Naive thymus-derived CD4-positive, alpha-beta T cell (primary cell): Measurements from ENCODE around the gene OR4E2. TPM values are rescaled to one million over a fixed set of nuclear protein-coding genes. Genes with fewer than 3 reads are reported as not detected.
A peak's percentile ranks its signal among the peaks of the same experiment; 100 is the strongest.

Experiments
- ATAC-seq: fragments of 150-1000 bp; cut with Tn5 transposase; 2 replicates; pipeline ENCODE4 v1.10.0; 2021; ENCODE audit warnings: mild to moderate bottlenecking, moderate library complexity
- CTCF ChIA-PET: fragments of 350-600 bp; sonication (Branson Sonifier 250); formaldehyde crosslinking; loops from one replicate; lab custom pipeline; 2021; ENCODE audit warnings: antibody characterized with exemption; lab: Charles Lee
- POLR2A ChIA-PET: fragments of 350-600 bp; sonication (Branson Sonifier 250); formaldehyde crosslinking; loops from one replicate; lab custom pipeline; 2021; ENCODE audit warnings: antibody characterized with exemption, inconsistent platforms; lab: Charles Lee
- DNase-seq, 9 donors: peaks; one replicate each; pipeline versions ENCODE4 v3.0.0 to v3.0.0-alpha.2; 2020 to 2022; ENCODE audit warnings: mixed read lengths in 1 of 9
- H3K27ac ChIP-seq: one replicate; pipeline ENCODE4 v1.7.0; 2013; ENCODE audit warnings: mild to moderate bottlenecking, low read depth, low read length, moderate library complexity
- H3K27me3 ChIP-seq, 2 donors: one replicate each; pipeline ENCODE4 v1.7.0; 2013; ENCODE audit warnings: low read length in 2 of 2, mild to moderate bottlenecking in 2 of 2, moderate library complexity in 2 of 2; ENCODE audit not compliant: control insufficient read depth in 2 of 2, insufficient read depth in 2 of 2
- H3K36me3 ChIP-seq, 3 experiments: 1 replicate in 2 of 3; 2 replicates in 1 of 3; pipeline ENCODE4 v1.7.0; 2013; ENCODE audit warnings: low read length in 3 of 3, mild to moderate bottlenecking in 3 of 3, moderate library complexity in 1 of 3; ENCODE audit not compliant: insufficient read depth in 3 of 3, control insufficient read depth in 2 of 3
- H3K4me1 ChIP-seq, 2 donors: one replicate each; pipeline ENCODE4 v1.7.0; 2013; ENCODE audit warnings: low read length in 2 of 2, mild to moderate bottlenecking in 2 of 2, moderate library complexity in 1 of 2; ENCODE audit not compliant: control insufficient read depth in 2 of 2, insufficient read depth in 2 of 2
- H3K4me3 ChIP-seq: 2 replicates; pipeline ENCODE4 v1.7.0; 2013; ENCODE audit warnings: mild to moderate bottlenecking, low read length
- H3K9me3 ChIP-seq, 3 experiments: 1 replicate in 2 of 3; 2 replicates in 1 of 3; pipeline ENCODE4 v1.7.0; 2013; ENCODE audit warnings: low read length in 3 of 3; ENCODE audit not compliant: control insufficient read depth in 2 of 3
- H3K27ac Mint-ChIP-seq, 9 donors: one replicate each; pipeline ENCODE4 v1.8.0; 2020 to 2022; ENCODE audit warnings: mixed read lengths in 9 of 9, mild to moderate bottlenecking in 8 of 9, moderate library complexity in 5 of 9, inconsistent platforms in 2 of 9
- H3K27me3 Mint-ChIP-seq, 5 donors: one replicate each; pipeline ENCODE4 v1.8.0; 2021 to 2022; ENCODE audit warnings: mixed read lengths in 5 of 5, mild to moderate bottlenecking in 1 of 5
- H3K36me3 Mint-ChIP-seq, 5 donors: one replicate each; pipeline ENCODE4 v1.8.0; 2020 to 2022; ENCODE audit warnings: mixed read lengths in 5 of 5, mild to moderate bottlenecking in 3 of 5, inconsistent platforms in 1 of 5
- H3K4me1 Mint-ChIP-seq, 7 donors: one replicate each; pipeline ENCODE4 v1.8.0; 2020 to 2022; ENCODE audit warnings: mixed read lengths in 7 of 7, mild to moderate bottlenecking in 3 of 7, inconsistent platforms in 1 of 7
- H3K4me3 Mint-ChIP-seq, 10 donors: one replicate each; pipeline ENCODE4 v1.8.0; 2020 to 2022; ENCODE audit warnings: mild to moderate bottlenecking in 10 of 10, mixed read lengths in 10 of 10, moderate library complexity in 6 of 10, inconsistent platforms in 2 of 10
- H3K9me3 Mint-ChIP-seq, 11 donors: one replicate each; pipeline ENCODE4 v1.8.0; 2020 to 2022; ENCODE audit warnings: mixed read lengths in 11 of 11, mild to moderate bottlenecking in 4 of 11, inconsistent platforms in 1 of 11, moderate library complexity in 1 of 11
- intact Hi-C, 2 donors: fragments of 100-400 bp; cut with micrococcal nuclease; formaldehyde crosslinking; loops; one replicate each; pipeline ENCODE4 v1.15.1; 2023
- polyA plus RNA-seq, 2 donors: library from polyadenylated mRNA; unstranded; fragments of 300-500 nt; fragmentation: Illumina TruSeq; gene quantifications; one replicate each; pipeline ENCODE4 v1.2.3, GENCODE V29; 2021
- total RNA-seq, 6 experiments: library from RNA in 5 of 6; stranded (reverse) in 5 of 6; gene quantifications; 1 replicate in 5 of 6; 2 replicates in 1 of 6; pipeline ENCODE4 v1.2.3 and lab custom pipeline; 2021 to 2026

The OR4E2 gene
- total and polyA plus RNA-seq, 7 experiments from 2014 or later: not detected

DNA sequence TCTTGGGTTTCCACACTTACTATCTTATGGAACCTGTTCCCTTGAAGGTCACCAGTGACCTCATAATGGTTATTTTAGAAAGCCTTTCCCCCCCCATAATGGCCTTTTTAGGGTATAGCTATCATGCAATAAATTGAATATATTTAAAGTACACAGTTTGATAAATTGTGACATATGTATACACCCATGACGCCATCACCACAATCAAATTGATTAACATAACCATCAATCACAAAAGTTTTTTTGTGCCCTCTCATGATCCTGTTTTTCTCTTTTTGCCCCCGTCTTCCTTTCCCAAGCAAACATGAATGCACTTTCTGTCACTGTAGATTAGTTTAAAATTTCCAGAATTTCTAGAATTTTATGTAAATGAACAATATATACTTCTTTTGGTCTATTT is 48.7 kb downstream of the OR4E2 start:
- Mint-ChIP-seq H3K4me3 (no peak overlapping the region), H3K36me3 (no peaks in the 10 kb centered on the region), H3K9me3 (peaks cover 0 to 17% (median 0%) of the 10 kb centered on the region in 11 donors), H3K27me3 (peaks cover 6 to 29% (median 13%) of the 10 kb centered on the region in 5 donors), H3K4me1 (peaks cover 0 to 12% (median 7%) of the 10 kb centered on the region in 7 donors), H3K27ac (no peak overlapping the region)
- H3K27me3 ChIP-seq: no peaks in the 10 kb centered on the region
- POLR2A ChIA-PET: interaction anchor here (0.8 kb wide), 1 partner anchor 13 kb away, joined by 3 read pairs; no protein-coding TSS in a partner anchor
- H3K4me3 ChIP-seq: no peak overlapping the region
- no peak for DNase-seq
- H3K4me1 ChIP-seq: peaks cover 0 to 8% of the 10 kb centered on the region in 2 donors
- no peaks in the 10 kb centered on the region for H3K36me3 ChIP-seq
- H3K9me3 ChIP-seq: no peaks in the 10 kb centered on the region
- no peak overlapping the region for H3K27ac ChIP-seq
- CTCF ChIA-PET: no interaction called here
- ATAC-seq: no peak
- intact Hi-C loops: no loop called here

DNA sequence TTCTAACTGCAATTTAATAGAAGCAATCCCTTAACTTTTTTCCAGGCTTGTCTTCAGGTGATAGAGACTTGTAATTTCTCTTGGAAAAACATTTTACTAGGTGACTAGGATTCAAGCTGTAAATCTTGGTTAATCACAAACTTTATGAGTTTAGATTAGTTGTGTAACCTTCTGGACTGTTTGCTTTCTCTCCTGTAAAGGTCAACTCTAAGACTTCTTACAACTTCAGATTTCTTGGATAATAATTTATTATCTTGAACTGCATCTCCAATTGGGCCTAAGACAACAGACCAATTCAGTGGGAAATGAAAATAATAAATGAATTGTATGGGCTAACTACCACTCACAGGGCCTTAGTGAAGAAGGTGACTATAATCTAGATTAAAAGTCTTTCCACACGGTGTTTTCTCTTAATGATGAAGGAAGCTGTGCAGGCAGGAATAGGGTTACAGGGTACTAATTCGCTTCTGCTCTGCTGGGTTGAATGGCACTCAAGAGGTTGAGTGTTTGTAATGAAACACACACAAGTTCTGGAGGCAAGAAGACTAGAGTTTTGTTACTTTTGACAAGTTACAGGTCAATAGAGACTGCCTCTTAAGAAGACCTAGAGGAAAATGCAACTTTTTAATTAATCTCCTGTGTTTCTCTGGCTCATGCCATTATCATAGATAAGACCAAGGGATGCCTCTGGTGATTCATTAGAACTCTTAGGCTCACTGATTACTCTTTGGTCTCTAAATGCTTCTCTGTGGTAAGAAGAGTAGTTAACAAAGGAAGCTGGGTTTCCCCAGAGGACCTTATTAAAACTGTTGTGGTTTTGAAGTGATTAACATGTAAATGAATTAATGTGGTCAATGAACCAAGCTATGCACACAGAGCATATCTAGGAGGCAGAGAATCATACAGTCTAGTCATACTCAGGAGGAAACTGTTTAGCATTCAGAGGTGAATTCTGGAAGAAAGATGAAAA is 50.0 kb downstream of the OR4E2 start:
- no peaks in the 10 kb centered on the region for H3K27me3 ChIP-seq

DNA sequence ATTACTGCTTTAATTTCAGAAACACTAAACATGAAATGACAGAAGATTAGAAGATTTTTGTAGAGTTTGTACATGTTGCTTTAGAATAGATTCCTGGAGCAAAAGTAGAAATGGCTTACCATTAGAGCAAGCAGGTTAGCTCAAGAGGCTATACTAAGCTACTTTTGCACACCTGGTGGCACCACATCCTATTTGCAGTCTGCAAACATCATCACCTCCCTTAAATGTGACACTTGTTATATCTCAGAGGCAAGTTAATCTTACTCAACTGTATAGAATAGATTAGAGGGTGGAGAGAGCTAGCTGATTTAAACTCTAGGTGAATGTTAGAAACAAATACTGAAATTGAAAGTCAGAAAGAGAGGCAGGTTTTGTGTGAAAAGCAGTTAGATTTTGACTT is 50.7 kb downstream of the OR4E2 start:
- no peaks in the 10 kb centered on the region for H3K36me3 ChIP-seq
- DNase-seq (no peak), ATAC-seq (peak; percentile 31)
- peaks cover 1 to 37% (median 20%) of the 10 kb centered on the region in 5 donors for H3K27me3 Mint-ChIP-seq
- no peaks in the 10 kb centered on the region for H3K9me3 ChIP-seq
- H3K4me1 Mint-ChIP-seq: peaks cover 0 to 12% (median 7%) of the 10 kb centered on the region in 7 donors
- intact Hi-C loops: no loop called here
- no peak overlapping the region for H3K4me3 ChIP-seq
- no peak overlapping the region for H3K4me3 Mint-ChIP-seq
- no peak overlapping the region for H3K27ac Mint-ChIP-seq
- H3K27ac ChIP-seq: no peak overlapping the region
- ChIA-PET CTCF (no interaction called here), POLR2A (interaction anchor here (1.1 kb wide), 1 partner anchor 10 kb away, joined by 3 read pairs; no protein-coding TSS in a partner anchor)
- peaks cover 0 to 9% (median 0%) of the 10 kb centered on the region in 5 donors for H3K36me3 Mint-ChIP-seq
- H3K4me1 ChIP-seq: peaks cover 0 to 8% of the 10 kb centered on the region in 2 donors
- no peaks in the 10 kb centered on the region for H3K27me3 ChIP-seq
- peaks cover 0 to 20% (median 2%) of the 10 kb centered on the region in 11 donors for H3K9me3 Mint-ChIP-seq

More for the DNA sequence above, 50.0 kb downstream of the OR4E2 start:
- Histone ChIP-seq H3K36me3 (no peaks in the 10 kb centered on the region), H3K9me3 (no peaks in the 10 kb centered on the region), H3K27ac (no peak overlapping the region), H3K4me3 (no peak overlapping the region), H3K4me1 (peaks cover 0 to 8% of the 10 kb centered on the region in 2 donors)
- ATAC-seq: peak; percentile 64
- Mint-ChIP-seq H3K4me3 (no peak overlapping the region), H3K36me3 (peaks cover 0 to 6% (median 0%) of the 10 kb centered on the region in 5 donors), H3K27ac (no peak overlapping the region), H3K27me3 (peaks cover 6 to 31% (median 19%) of the 10 kb centered on the region in 5 donors), H3K4me1 (peaks cover 0 to 12% (median 7%) of the 10 kb centered on the region in 7 donors), H3K9me3 (peaks cover 0 to 23% (median 0%) of the 10 kb centered on the region in 11 donors)
- DNase-seq: no peak
- CTCF ChIA-PET: no interaction called here
- intact Hi-C loops: no loop called here
- POLR2A ChIA-PET: interaction anchor here (1.1 kb wide), 1 partner anchor 9 kb away, joined by 3 read pairs; no protein-coding TSS in a partner anchor

DNA sequence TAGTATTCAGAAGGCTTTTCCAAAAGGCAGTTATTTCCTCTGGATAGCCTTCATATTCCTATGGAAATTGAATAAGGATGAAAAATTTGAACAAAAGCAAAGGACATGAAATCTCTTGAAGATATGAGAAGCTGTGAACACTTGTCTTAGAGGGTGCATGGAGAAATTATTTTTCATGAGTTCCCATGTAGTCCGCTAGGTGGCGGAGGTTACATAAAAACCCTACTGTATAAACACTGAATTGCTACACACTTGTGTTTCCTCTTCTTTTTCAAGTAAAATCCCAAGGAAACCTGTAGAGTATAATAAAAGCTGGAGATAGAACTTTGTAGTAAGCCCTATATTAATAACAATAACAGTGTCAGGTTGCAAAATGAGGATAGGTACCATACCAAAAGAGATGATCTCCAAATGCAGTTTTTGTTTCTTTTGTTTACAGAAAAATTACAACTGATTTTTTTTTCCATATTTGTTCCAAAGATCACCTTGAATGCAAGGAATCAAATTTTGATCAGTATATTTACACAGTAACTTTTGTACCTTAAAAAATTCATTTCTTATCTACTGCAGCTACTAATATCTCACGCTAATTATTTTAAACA is 57.8 kb downstream of the OR4E2 start:
- Mint-ChIP-seq H3K4me3 (peak overlapping the region; percentile 25 to 82 (median 67)), H3K27ac (peak overlapping the region in 7 of 9 donors; percentile 7 to 91 (median 72)), H3K4me1 (peaks cover 0 to 8% (median 5%) of the 10 kb centered on the region in 7 donors), H3K36me3 (peaks cover 0 to 9% (median 0%) of the 10 kb centered on the region in 5 donors), H3K9me3 (peaks cover 0 to 14% (median 0%) of the 10 kb centered on the region in 11 donors), H3K27me3 (peaks cover 9 to 44% (median 23%) of the 10 kb centered on the region in 5 donors)
- CTCF ChIA-PET: interaction anchor here (1.2 to 1.4 kb wide), 2 partner anchors 12 to 837 kb away, joined by 3 to 4 read pairs; no protein-coding TSS in a partner anchor
- no peak overlapping the region for H3K27ac ChIP-seq
- ATAC-seq (peak; percentile 80), DNase-seq (peak in 5 of 9 donors; percentile 25 to 57 (median 37))
- POLR2A ChIA-PET: interaction anchor here (0.5 to 1.8 kb wide), 4 partner anchors 28 to 1247 kb away, joined by 3 to 7 read pairs (median 4); no protein-coding TSS in a partner anchor
- no peaks in the 10 kb centered on the region for H3K36me3 ChIP-seq
- H3K4me3 ChIP-seq: no peak overlapping the region
- intact Hi-C loops: loop anchor here in 1 of 2 donors (1.0 to 10.0 kb wide), 3 partner anchors 23 to 816 kb away; partner anchors contain the start of gene CHD8
- H3K9me3 ChIP-seq: no peaks in the 10 kb centered on the region
- H3K4me1 ChIP-seq: no peaks in the 10 kb centered on the region
- peaks cover 0 to 3% of the 10 kb centered on the region in 2 donors for H3K27me3 ChIP-seq

DNA sequence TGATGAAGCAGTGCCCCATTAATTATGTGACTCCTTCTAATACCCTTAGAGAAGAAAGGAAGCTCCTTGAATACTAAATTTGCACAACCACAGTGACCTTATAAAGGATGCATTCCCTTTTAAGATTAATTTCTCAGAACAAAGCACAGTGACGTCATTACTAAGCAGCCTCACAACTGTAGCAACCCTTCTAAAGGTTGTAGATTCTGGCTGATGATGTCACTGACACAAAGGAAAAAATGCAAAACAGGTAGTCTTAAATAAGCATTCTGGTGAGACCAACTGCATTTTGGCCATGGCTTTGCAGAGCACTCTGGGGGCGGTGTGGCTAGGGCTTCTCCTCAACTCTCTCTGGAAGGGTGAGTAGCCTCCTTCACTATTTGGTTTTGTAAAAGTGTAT is 58.4 kb downstream of the OR4E2 start:
- H3K36me3 Mint-ChIP-seq: peaks cover 0 to 9% (median 0%) of the 10 kb centered on the region in 5 donors
- H3K27me3 ChIP-seq: peaks cover 0 to 3% of the 10 kb centered on the region in 2 donors
- no peaks in the 10 kb centered on the region for H3K36me3 ChIP-seq
- H3K9me3 ChIP-seq: no peaks in the 10 kb centered on the region
- ChIA-PET CTCF (interaction anchor here (1.2 to 1.4 kb wide), 2 partner anchors 11 to 836 kb away, joined by 3 to 4 read pairs; no protein-coding TSS in a partner anchor), POLR2A (interaction anchor here (0.5 to 1.8 kb wide), 3 partner anchors 28 to 844 kb away, joined by 4 to 7 read pairs (median 5); no protein-coding TSS in a partner anchor)
- ATAC-seq (peak; percentile 56), DNase-seq (peak in 4 of 9 donors; percentile 22 to 57 (median 46))
- H3K4me1 Mint-ChIP-seq: peaks cover 0 to 8% (median 5%) of the 10 kb centered on the region in 7 donors
- peak overlapping the region in 8 of 9 donors; percentile 7 to 91 (median 72) for H3K27ac Mint-ChIP-seq
- peaks cover 0 to 8% (median 0%) of the 10 kb centered on the region in 11 donors for H3K9me3 Mint-ChIP-seq
- H3K27ac ChIP-seq: peak overlapping the region; percentile 56
- intact Hi-C loops: loop anchor here in 1 of 2 donors (1.0 to 10.0 kb wide), 3 partner anchors 11 to 815 kb away; partner anchors contain the start of gene CHD8
- peaks cover 14 to 39% (median 21%) of the 10 kb centered on the region in 5 donors for H3K27me3 Mint-ChIP-seq
- peak overlapping the region; percentile 25 to 82 (median 67) for H3K4me3 Mint-ChIP-seq
- peak overlapping the region; percentile 6 for H3K4me3 ChIP-seq
- no peaks in the 10 kb centered on the region for H3K4me1 ChIP-seq
